Activated CD4-positive, alpha-beta memory T cell treated with anti-CD3 and anti-CD28 coated beads for 36 hours (primary cell): ENCODE results near the gene BUB1B. TPM values are rescaled to one million over a fixed set of nuclear protein-coding genes. Genes with fewer than 3 reads are reported as not detected.

Experiments used
- CTCF ChIA-PET: fragments of 350-600 bp; sonication (Branson Sonifier 250); formaldehyde crosslinking; loops from one replicate; lab custom pipeline; 2021; ENCODE audit warnings: antibody characterized with exemption, inconsistent platforms; lab: Charles Lee
- POLR2A ChIA-PET: fragments of 350-600 bp; sonication (Branson Sonifier 250); formaldehyde crosslinking; loops from one replicate; lab custom pipeline; 2021; ENCODE audit warnings: antibody characterized with exemption; lab: Charles Lee
- DNase-seq: peaks from one replicate; pipeline ENCODE4 v3.0.0-alpha.2; 2020
- H3K27ac Mint-ChIP-seq: one replicate; pipeline ENCODE4 v1.8.0; 2021; ENCODE audit warnings: mixed read lengths
- H3K27me3 Mint-ChIP-seq: one replicate; pipeline ENCODE4 v1.8.0; 2021; ENCODE audit warnings: mixed read lengths
- H3K36me3 Mint-ChIP-seq: one replicate; pipeline ENCODE4 v1.8.0; 2021; ENCODE audit warnings: mixed read lengths
- H3K4me1 Mint-ChIP-seq: one replicate; pipeline ENCODE4 v1.8.0; 2021; ENCODE audit warnings: low read depth, mixed read lengths
- H3K4me3 Mint-ChIP-seq: one replicate; pipeline ENCODE4 v1.8.0; 2021; ENCODE audit warnings: mild to moderate bottlenecking, mixed read lengths
- H3K9me3 Mint-ChIP-seq: one replicate; pipeline ENCODE4 v1.8.0; 2021; ENCODE audit warnings: mixed read lengths
- intact Hi-C: fragments of 100-400 bp; cut with micrococcal nuclease; formaldehyde crosslinking; loops from one replicate; pipeline ENCODE4 v1.15.1; 2023
- total RNA-seq, 2 experiments: library from RNA; stranded (reverse); gene quantifications; one replicate each; pipeline ENCODE4 v1.2.3, GENCODE V29; 2021

BUB1B gene
- total RNA-seq, 2 experiments from 2014 or later: 88.8 to 96.1 TPM

GRCh38 chr15:40197434-40197833 lies 36.6 kb downstream of the BUB1B start:
- DNase-seq: no peak
- Mint-ChIP-seq H3K4me3 (no peak overlapping the region), H3K36me3 (peaks cover 61% of the 10 kb centered on the region), H3K4me1 (peaks cover 26% of the 10 kb centered on the region), H3K27ac (peak overlapping the region; percentile 14), H3K9me3 (no peaks in the 10 kb centered on the region), H3K27me3 (no peaks in the 10 kb centered on the region)
- POLR2A ChIA-PET: interaction anchor here (0.8 kb wide), 1 partner anchor 13 kb away, joined by 3 read pairs; no protein-coding TSS in a partner anchor
- intact Hi-C loops: no loop called here
- CTCF ChIA-PET: interaction anchor here (1.5 kb wide), 1 partner anchor 82 kb away, joined by 6 read pairs; no protein-coding TSS in a partner anchor

- CTCF ChIA-PET: interaction anchor here (0.6 to 3.3 kb wide), 5 partner anchors 19 to 153 kb away, joined by 3 to 13 read pairs (median 3); no protein-coding TSS in a partner anchor
- intact Hi-C loops: no loop called here
- H3K27me3 Mint-ChIP-seq: no peaks in the 10 kb centered on the region
- H3K9me3 Mint-ChIP-seq: no peaks in the 10 kb centered on the region
- no peak for DNase-seq
- POLR2A ChIA-PET: no interaction called here
- H3K4me3 Mint-ChIP-seq: no peak overlapping the region
- peaks cover 26% of the 10 kb centered on the region for H3K4me1 Mint-ChIP-seq
- H3K27ac Mint-ChIP-seq: no peak overlapping the region
- H3K36me3 Mint-ChIP-seq: peaks cover 61% of the 10 kb centered on the region
Observed at GRCh38 chr15:40198355-40199085, 37.7 kb downstream of the BUB1B start.

- ChIA-PET POLR2A (no interaction called here), CTCF (interaction anchor here (0.6 to 2.3 kb wide), 3 partner anchors 14 to 71 kb away, joined by 4 to 6 read pairs (median 6); no protein-coding TSS in a partner anchor)
- Mint-ChIP-seq H3K36me3 (peaks cover 35% of the 10 kb centered on the region), H3K9me3 (no peaks in the 10 kb centered on the region), H3K27ac (no peak overlapping the region), H3K27me3 (no peaks in the 10 kb centered on the region), H3K4me3 (no peak overlapping the region), H3K4me1 (peaks cover under 1% of the 10 kb centered on the region)
- no peak for DNase-seq
- intact Hi-C loops: no loop called here
Observed at GRCh38 chr15:40204100-40204499, 43.2 kb downstream of the BUB1B start.

GRCh38 chr15:40217166-40217824 lies 56.4 kb downstream of the BUB1B start:
- no peaks in the 10 kb centered on the region for H3K27me3 Mint-ChIP-seq
- DNase-seq: peak; percentile 40
- ChIA-PET CTCF (interaction anchor here (0.7 to 6.0 kb wide), 49 partner anchors 9 to 429 kb away, joined by 3 to 197 read pairs (median 4); partner anchors contain the start of genes CCDC9B and PAK6), POLR2A (interaction anchor here (0.6 to 1.3 kb wide), 3 partner anchors 17 to 44 kb away, joined by 3 read pairs; partner anchors contain the start of gene PAK6)
- H3K4me1 Mint-ChIP-seq: no peaks in the 10 kb centered on the region
- H3K36me3 Mint-ChIP-seq: peaks cover 37% of the 10 kb centered on the region
- intact Hi-C loops: loop anchor here (1.0 kb wide), 1 partner anchor 57 kb away; no protein-coding TSS in a partner anchor
- H3K4me3 Mint-ChIP-seq: no peak overlapping the region
- no peaks in the 10 kb centered on the region for H3K9me3 Mint-ChIP-seq
- no peak overlapping the region for H3K27ac Mint-ChIP-seq

GRCh38 chr15:40219801-40220200 lies 58.9 kb downstream of the BUB1B start:
- no peak for DNase-seq
- CTCF ChIA-PET: interaction anchor here (0.6 to 6.0 kb wide), 3 partner anchors 10 to 59 kb away, joined by 3 to 197 read pairs (median 3); no protein-coding TSS in a partner anchor
- no peaks in the 10 kb centered on the region for H3K27me3 Mint-ChIP-seq
- H3K36me3 Mint-ChIP-seq: peaks cover 30% of the 10 kb centered on the region
- H3K9me3 Mint-ChIP-seq: no peaks in the 10 kb centered on the region
- intact Hi-C loops: no loop called here
- H3K4me1 Mint-ChIP-seq: no peaks in the 10 kb centered on the region
- POLR2A ChIA-PET: no interaction called here
- H3K4me3 Mint-ChIP-seq: no peak overlapping the region
- H3K27ac Mint-ChIP-seq: no peak overlapping the region

GRCh38 chr15:40222131-40222530 lies 61.3 kb downstream of the BUB1B start:
- Mint-ChIP-seq H3K4me3 (no peak overlapping the region), H3K27me3 (no peaks in the 10 kb centered on the region)
- CTCF ChIA-PET: interaction anchor here (1.0 to 2.9 kb wide), 2 partner anchors 52 to 57 kb away, joined by 3 to 24 read pairs; no protein-coding TSS in a partner anchor

GRCh38 chr15:40226736-40227135 lies 65.9 kb downstream of the BUB1B start:
- no peak overlapping the region for H3K27ac Mint-ChIP-seq
- no peaks in the 10 kb centered on the region for H3K27me3 Mint-ChIP-seq
- no peak for DNase-seq
- peaks cover 4% of the 10 kb centered on the region for H3K36me3 Mint-ChIP-seq
- POLR2A ChIA-PET: no interaction called here
- no peaks in the 10 kb centered on the region for H3K9me3 Mint-ChIP-seq
- H3K4me1 Mint-ChIP-seq: peaks cover 12% of the 10 kb centered on the region
- no peak overlapping the region for H3K4me3 Mint-ChIP-seq
- CTCF ChIA-PET: interaction anchor here (0.6 to 4.4 kb wide), 6 partner anchors 9 to 94 kb away, joined by 3 to 18 read pairs (median 10); no protein-coding TSS in a partner anchor
- intact Hi-C loops: no loop called here

More at GRCh38 chr15:40222131-40222530, 61.3 kb downstream of the BUB1B start:
- Mint-ChIP-seq H3K4me1 (peaks cover 12% of the 10 kb centered on the region), H3K9me3 (no peaks in the 10 kb centered on the region), H3K36me3 (peaks cover 24% of the 10 kb centered on the region), H3K27ac (no peak overlapping the region)
- intact Hi-C loops: no loop called here
- POLR2A ChIA-PET: no interaction called here
- DNase-seq: no peak

- H3K9me3 Mint-ChIP-seq: no peaks in the 10 kb centered on the region
- H3K4me1 Mint-ChIP-seq: peaks cover 12% of the 10 kb centered on the region
- DNase-seq: no peak
- ChIA-PET POLR2A (no interaction called here), CTCF (interaction anchor here (1.0 to 4.4 kb wide), 4 partner anchors 12 to 49 kb away, joined by 3 to 22 read pairs (median 14); no protein-coding TSS in a partner anchor)
- no peaks in the 10 kb centered on the region for H3K27me3 Mint-ChIP-seq
- no peak overlapping the region for H3K27ac Mint-ChIP-seq
- H3K36me3 Mint-ChIP-seq: peaks cover 1% of the 10 kb centered on the region
- intact Hi-C loops: no loop called here
- no peak overlapping the region for H3K4me3 Mint-ChIP-seq
Observed at GRCh38 chr15:40229316-40229715, 68.4 kb downstream of the BUB1B start.

GRCh38 chr15:40229956-40230355 lies 69.1 kb downstream of the BUB1B start:
- POLR2A ChIA-PET: no interaction called here
- Mint-ChIP-seq H3K27ac (no peak overlapping the region), H3K36me3 (peaks cover 1% of the 10 kb centered on the region), H3K27me3 (no peaks in the 10 kb centered on the region), H3K4me1 (peaks cover 12% of the 10 kb centered on the region), H3K9me3 (no peaks in the 10 kb centered on the region), H3K4me3 (no peak overlapping the region)
- CTCF ChIA-PET: interaction anchor here (2.0 to 4.4 kb wide), 3 partner anchors 12 to 49 kb away, joined by 11 to 22 read pairs (median 18); no protein-coding TSS in a partner anchor
- intact Hi-C loops: no loop called here
- DNase-seq: no peak

- CTCF ChIA-PET: interaction anchor here (1.0 to 1.4 kb wide), 3 partner anchors 15 to 106 kb away, joined by 3 read pairs; no protein-coding TSS in a partner anchor
- intact Hi-C loops: no loop called here
- no peaks in the 10 kb centered on the region for H3K9me3 Mint-ChIP-seq
Observed at GRCh38 chr15:40232625-40233070, 71.8 kb downstream of the BUB1B start.

GRCh38 chr15:40233727-40234577 lies 73.1 kb downstream of the BUB1B start:
- Mint-ChIP-seq H3K4me3 (no peak overlapping the region), H3K27me3 (peaks cover 8% of the 10 kb centered on the region), H3K9me3 (no peaks in the 10 kb centered on the region), H3K36me3 (no peaks in the 10 kb centered on the region), H3K4me1 (no peaks in the 10 kb centered on the region), H3K27ac (no peak overlapping the region)
- POLR2A ChIA-PET: no interaction called here
- intact Hi-C loops: no loop called here
- CTCF ChIA-PET: interaction anchor here (0.8 kb wide), 1 partner anchor 17 kb away, joined by 3 read pairs; no protein-coding TSS in a partner anchor
- DNase-seq: no peak

More at GRCh38 chr15:40232625-40233070, 71.8 kb downstream of the BUB1B start:
- no peak overlapping the region for H3K27ac Mint-ChIP-seq
- H3K4me3 Mint-ChIP-seq: no peak overlapping the region
- H3K27me3 Mint-ChIP-seq: peaks cover under 1% of the 10 kb centered on the region
- DNase-seq: no peak
- POLR2A ChIA-PET: no interaction called here
- H3K4me1 Mint-ChIP-seq: no peaks in the 10 kb centered on the region
- H3K36me3 Mint-ChIP-seq: no peaks in the 10 kb centered on the region
